Gastrocnemius medialis (tissue), 4 donors: ENCODE results near the gene UPB1.

Experiments
- CTCF ChIP-seq, 5 experiments: fragments of 450-650 bp in 3 of 5; fragments of 200-600 bp in 2 of 5; sonication (generic) in 2 of 5; IDR thresholded peaks in 4 of 5; conservative IDR thresholded peaks in 1 of 5; 1 replicate in 4 of 5; 2 replicates in 1 of 5; pipeline ENCODE4 v1.5.1; 2016 to 2019; ENCODE audit warnings: antibody characterized with exemption in 5 of 5, mild to moderate bottlenecking in 3 of 5, moderate library complexity in 3 of 5
- POLR2A ChIP-seq, 2 donors: fragments of 450-650 bp; IDR thresholded peaks; one replicate each; pipeline ENCODE4 v1.6.1; 2017; ENCODE audit warnings: antibody characterized with exemption in 2 of 2, mild to moderate bottlenecking in 2 of 2, moderate library complexity in 2 of 2

GRCh38 chr22:24526191-24526590 is 31.1 kb downstream of the UPB1 start:
- TF ChIP-seq CTCF (IDR thresholded peaks at IDR 0.05 in 4 of 5, conservative IDR thresholded peaks at IDR 0.05 in 1 of 5), result no peak
- TF ChIP-seq POLR2A (IDR thresholded peaks at IDR 0.05), result no peak
